IPS-20b (cell line): Measurements from ENCODE around the gene PIGA.
"Not testable (repeated sequence)": the region's sequence is repeated elsewhere in the genome, so short reads cannot be mapped to it uniquely, and the experiment has no call there.

ENCODE experiments used
- H3K27ac ChIP-seq: one replicate; pipeline ENCODE4 v1.5.1; 2013; ENCODE audit warnings: low read length
- H3K27me3 ChIP-seq: 2 replicates; pipeline ENCODE4 v1.6.1; 2013; ENCODE audit warnings: mild to moderate bottlenecking, low read length, inconsistent platforms; ENCODE audit not compliant: insufficient read depth
- H3K36me3 ChIP-seq: 2 replicates; pipeline ENCODE4 v1.6.1; 2013; ENCODE audit warnings: low read depth, mild to moderate bottlenecking, inconsistent platforms, low read length, moderate library complexity; ENCODE audit not compliant: insufficient read depth
- H3K4me1 ChIP-seq: 2 replicates; pipeline ENCODE4 v1.6.1; 2013; ENCODE audit warnings: mild to moderate bottlenecking, control low read depth, inconsistent platforms, low read length, moderate library complexity; ENCODE audit not compliant: insufficient read depth
- H3K4me3 ChIP-seq: 2 replicates; pipeline ENCODE4 v1.5.1; 2013; ENCODE audit warnings: mild to moderate bottlenecking, low read length, inconsistent platforms
- H3K9ac ChIP-seq: 2 replicates; pipeline ENCODE4 v1.6.1; 2013; ENCODE audit warnings: low read depth, mild to moderate bottlenecking, inconsistent platforms, low read length, moderate library complexity
- H3K9me3 ChIP-seq: 2 replicates; pipeline ENCODE4 v1.6.1; 2013; ENCODE audit warnings: mild to moderate bottlenecking, low read depth, low read length, inconsistent platforms; ENCODE audit not compliant: insufficient read depth

Gene PIGA

DNA sequence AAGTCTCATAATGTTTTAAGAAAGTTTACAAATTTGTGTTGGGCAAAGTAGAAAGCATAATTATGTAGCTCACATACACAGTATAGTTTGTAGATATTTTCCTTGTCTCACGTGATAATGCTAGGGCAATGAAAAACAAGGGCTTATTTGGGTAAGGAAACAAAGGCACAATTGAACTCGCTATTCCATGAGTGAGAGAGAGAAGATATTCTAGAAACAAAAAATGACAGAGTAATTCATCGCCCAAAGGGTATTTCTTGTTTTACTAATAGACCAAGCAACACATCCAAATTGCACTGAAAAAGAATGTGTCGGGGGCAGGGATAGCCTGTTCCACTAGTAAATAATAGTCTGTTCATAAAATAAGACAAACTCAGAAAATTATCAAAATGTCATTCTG, 16.2 kb downstream of the PIGA start:
- H3K27me3 ChIP-seq: no peaks in the 10 kb centered on the region
- H3K9me3 ChIP-seq: no peaks in the 10 kb centered on the region
- H3K4me3 ChIP-seq: no peak overlapping the region
- H3K36me3 ChIP-seq: peaks cover 32% of the 10 kb centered on the region; the same call in 1 of the 2 replicates
- H3K9ac ChIP-seq: no peak overlapping the region
- no peak overlapping the region for H3K27ac ChIP-seq
- no peaks in the 10 kb centered on the region for H3K4me1 ChIP-seq

DNA sequence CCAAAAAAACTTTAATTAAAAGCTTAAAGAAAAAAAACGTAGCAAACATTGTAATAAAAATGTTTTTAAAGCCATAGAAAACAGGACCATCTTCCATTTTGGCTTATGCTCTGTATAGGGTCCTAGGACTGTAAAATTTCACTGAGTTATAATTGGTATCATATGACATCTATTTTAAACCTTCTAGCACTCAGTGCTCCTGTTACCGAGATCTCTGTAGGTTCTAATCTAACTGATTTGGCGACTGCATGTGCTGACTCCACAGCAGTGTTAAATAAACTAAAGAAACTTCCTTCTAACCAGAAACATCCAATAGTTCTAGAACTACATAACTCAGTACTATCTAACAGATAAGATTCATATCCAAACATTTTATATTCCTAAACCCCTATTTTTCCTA, 19.8 kb downstream of the PIGA start, which contains the start of gene ASB11:
Gene ASB11, minus strand, starts transcription at position 132 of the 400 bp plus-strand sequence. Its CDS starts 35 bp downstream, at position 97.
- Histone ChIP-seq H3K9ac (no peak within 1 kb of the TSS), H3K27ac (no peak within 1 kb of the TSS), H3K36me3 (0 out of 2 replicates have a peak, but pooled peaks cover 5% of the 10 kb centered on the region), H3K27me3 (no peaks in the 10 kb centered on the region), H3K9me3 (no peaks in the 10 kb centered on the region), H3K4me3 (no peak within 1 kb of the TSS), H3K4me1 (no peaks in the 10 kb centered on the region)

DNA sequence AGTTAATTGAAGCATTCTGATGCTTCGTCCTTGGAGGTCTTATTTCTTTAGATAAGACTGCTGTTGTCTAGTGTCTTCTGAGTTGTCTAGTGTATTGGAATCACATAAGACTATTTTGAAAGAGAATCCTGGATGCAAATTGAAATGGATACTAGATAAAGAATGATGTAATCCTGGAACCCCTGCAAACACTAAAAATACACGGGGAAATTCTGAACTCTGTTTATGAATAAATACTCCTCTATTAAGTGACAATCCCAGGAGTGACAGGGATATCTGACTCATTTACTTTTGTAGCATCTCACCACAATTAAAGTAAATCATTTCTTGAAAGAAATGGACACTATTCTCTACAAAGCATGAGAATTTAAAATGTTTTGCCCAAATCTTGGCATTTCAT, 20.9 kb downstream of the PIGA start:
- Histone ChIP-seq H3K27ac (no peak overlapping the region), H3K27me3 (no peaks in the 10 kb centered on the region), H3K36me3 (no peaks in the 10 kb centered on the region), H3K9ac (no peak overlapping the region), H3K4me3 (no peak overlapping the region), H3K9me3 (no peaks in the 10 kb centered on the region), H3K4me1 (no peaks in the 10 kb centered on the region)

DNA sequence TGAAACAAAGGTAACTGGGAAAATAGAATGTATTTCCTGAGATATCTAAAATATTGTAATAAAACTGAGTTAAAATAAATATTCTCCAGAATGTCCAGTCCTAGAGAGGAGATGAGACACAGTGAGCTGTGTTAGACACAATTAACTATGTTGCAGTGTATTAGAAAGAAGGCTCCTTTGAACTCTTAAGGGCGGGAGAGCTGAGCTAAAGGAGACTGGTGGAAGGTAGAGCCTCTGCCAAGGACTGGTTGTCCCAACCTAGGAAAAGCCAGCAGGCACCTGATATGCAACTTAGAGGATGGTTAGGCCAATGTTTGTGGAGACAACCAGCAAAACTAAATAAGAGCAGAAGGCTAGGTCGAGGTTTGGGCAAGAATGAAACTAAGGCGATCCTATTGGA, 24.2 kb downstream of the PIGA start:
- Histone ChIP-seq H3K27me3 (no peaks in the 10 kb centered on the region), H3K36me3 (no peaks in the 10 kb centered on the region)

DNA sequence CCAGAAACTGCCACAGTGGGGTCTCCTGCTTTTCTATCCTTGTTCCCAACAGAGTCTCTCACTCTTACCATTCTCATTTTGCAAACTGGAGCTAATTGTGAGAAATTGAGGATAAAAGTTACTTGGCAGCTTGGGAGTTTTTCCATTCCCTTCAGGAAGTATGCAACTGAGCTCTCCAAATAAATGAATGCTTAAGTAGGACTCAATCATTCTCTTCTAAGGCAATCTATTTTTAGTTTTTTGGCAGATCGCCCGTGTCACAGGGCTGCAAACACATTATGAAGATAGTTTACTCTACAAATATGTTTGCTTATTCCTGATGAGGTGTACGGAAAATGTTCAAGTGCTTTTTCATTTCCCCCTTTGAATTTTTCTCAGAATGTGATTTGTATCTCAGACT, 25.2 kb downstream of the PIGA start:
- Histone ChIP-seq H3K9ac (no peak overlapping the region), H3K4me3 (no peak overlapping the region), H3K27ac (no peak overlapping the region), H3K27me3 (no peaks in the 10 kb centered on the region), H3K4me1 (no peaks in the 10 kb centered on the region), H3K36me3 (no peaks in the 10 kb centered on the region), H3K9me3 (no peaks in the 10 kb centered on the region)

More for the DNA sequence above, 24.2 kb downstream of the PIGA start:
- Histone ChIP-seq H3K4me1 (no peaks in the 10 kb centered on the region), H3K9me3 (no peaks in the 10 kb centered on the region), H3K9ac (no peak overlapping the region), H3K27ac (no peak overlapping the region), H3K4me3 (no peak overlapping the region)

DNA sequence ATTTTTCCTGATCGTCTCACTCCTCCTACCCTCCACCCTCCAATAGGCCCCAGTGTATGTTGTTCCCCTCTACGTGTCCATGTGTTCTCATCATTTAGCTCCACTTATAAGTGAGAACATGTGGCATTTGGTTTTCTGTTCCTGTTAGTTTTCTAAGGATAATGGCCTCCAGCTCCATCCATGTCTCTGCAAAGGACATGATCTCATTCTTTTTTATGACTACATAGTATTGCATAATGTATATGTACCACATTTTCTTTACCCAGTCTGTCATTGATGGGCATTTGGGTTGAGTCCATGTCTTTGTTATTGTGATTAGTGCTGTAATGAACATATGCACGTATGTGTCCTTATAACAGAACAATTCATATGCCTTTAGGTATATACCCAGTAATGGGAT, 29.4 kb downstream of the PIGA start:
- H3K36me3 ChIP-seq, H3K9me3 ChIP-seq: not testable (repeated sequence)

DNA sequence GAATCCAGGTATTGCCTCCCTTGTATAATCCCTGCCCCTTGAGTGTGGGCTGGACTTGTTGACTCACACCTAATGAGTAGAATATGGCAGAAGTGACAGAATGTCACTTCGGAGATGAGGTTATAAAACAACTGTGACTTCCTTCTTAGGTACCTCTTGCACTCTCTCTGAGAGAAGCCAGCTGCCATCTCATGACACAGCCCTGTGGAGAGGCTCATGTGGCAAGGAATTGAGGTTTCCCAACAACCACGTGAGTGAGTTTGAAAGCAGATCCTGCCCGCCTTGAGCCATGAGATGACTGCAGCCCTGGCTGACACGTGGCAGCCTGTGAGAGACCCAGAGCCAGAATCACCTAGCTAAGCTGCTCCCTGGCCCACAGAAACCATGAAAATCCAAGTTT, 33.4 kb downstream of the PIGA start:
- Histone ChIP-seq H3K36me3 (no peaks in the 10 kb centered on the region), H3K9me3 (no peaks in the 10 kb centered on the region), H3K27ac (no peak overlapping the region), H3K4me1 (no peaks in the 10 kb centered on the region), H3K4me3 (no peak overlapping the region), H3K27me3 (no peaks in the 10 kb centered on the region), H3K9ac (no peak overlapping the region)

More for the DNA sequence above, 29.4 kb downstream of the PIGA start:
- not testable (repeated sequence) for H3K27me3 ChIP-seq, H3K4me3 ChIP-seq, H3K4me1 ChIP-seq, H3K9ac ChIP-seq, H3K27ac ChIP-seq

DNA sequence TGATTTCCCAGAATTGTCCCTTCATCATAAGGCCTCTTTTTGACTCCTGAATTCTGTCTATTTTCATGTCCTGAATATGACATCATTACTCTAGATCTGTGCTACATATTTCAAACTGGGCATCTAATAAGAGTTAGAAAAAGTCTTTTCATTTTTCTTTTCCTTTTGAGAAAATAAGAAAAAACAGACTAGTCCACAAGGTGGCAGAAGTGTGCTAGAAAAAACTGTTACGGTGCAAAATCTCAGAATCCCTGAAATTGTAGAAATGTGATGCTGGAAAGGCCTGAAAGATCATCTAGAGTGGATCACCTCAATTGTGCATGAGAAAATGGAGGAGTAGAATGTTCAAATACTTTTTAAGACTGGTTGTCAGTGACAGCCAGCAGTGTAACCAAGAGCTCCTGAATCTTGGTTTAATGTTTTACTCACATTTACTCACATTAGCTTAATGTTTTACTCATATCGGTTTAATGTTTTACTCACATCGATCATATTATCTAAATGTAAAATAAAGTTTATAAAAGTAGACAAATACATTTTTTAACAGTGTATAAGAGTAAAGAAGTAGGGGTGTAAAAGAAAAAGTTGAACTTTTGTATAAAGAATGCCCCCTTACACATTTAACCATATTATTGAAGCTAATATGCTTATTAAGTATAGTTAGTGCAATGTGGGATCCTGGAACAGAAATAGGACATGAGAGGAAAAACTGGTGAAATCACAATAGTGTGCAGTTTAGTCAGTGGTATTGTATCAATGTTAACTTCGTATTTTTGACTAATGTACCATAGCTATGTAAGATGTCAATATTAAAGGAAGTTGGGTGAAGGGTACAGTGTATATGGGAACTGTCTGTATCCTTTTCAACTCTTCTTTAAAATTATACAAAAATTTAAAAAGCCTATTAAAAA, 35.1 kb downstream of the PIGA start:
- Histone ChIP-seq H3K27me3 (no peaks in the 10 kb centered on the region), H3K9me3 (no peaks in the 10 kb centered on the region), H3K27ac (no peak overlapping the region), H3K36me3 (no peaks in the 10 kb centered on the region), H3K4me1 (no peaks in the 10 kb centered on the region), H3K9ac (no peak overlapping the region), H3K4me3 (no peak overlapping the region)

DNA sequence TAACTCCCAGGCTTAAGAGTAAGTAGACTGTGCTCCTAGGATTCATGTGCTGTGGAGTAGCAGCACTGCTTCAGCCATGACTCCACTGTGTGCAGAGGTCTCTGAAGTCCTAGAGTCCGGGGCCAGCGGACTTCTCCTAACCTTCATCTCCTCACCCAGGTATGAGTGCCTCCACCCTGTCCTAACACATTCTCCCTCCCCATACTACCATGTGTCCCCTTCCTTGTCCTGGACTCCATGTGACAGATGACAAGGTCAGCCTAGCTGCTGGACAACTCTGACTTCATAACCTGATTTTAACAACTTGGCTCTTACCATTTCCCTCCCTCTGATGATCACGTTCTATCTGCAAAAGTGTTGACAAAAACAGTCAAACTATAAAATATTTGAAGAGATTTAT, 36.5 kb downstream of the PIGA start:
- no peaks in the 10 kb centered on the region for H3K27me3 ChIP-seq
- H3K36me3 ChIP-seq: no peaks in the 10 kb centered on the region
- H3K4me1 ChIP-seq: no peaks in the 10 kb centered on the region
- no peak overlapping the region for H3K4me3 ChIP-seq
- no peaks in the 10 kb centered on the region for H3K9me3 ChIP-seq
- H3K27ac ChIP-seq: no peak overlapping the region
- no peak overlapping the region for H3K9ac ChIP-seq

DNA sequence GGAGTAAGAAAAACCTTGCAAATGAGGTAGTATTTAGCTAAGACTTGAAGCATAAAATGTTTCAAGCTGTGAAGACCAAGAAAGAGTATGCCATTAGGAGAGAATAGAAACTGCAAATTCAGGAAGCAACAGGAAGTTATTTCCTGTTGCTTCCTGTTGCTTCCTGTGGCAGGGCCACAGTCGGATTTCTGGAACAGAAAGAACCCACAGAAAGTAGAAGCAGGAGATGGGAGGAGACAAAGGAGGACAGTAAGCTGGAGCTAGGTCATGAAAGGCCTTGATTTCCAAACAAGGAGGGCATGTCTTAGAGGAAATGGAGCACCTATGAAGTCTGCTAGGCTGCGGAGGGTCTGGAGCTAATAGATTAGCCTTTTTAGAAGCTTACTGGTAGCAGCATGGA, 37.1 kb downstream of the PIGA start:
- Histone ChIP-seq H3K4me3 (no peak overlapping the region), H3K36me3 (no peaks in the 10 kb centered on the region), H3K9ac (no peak overlapping the region), H3K27me3 (no peaks in the 10 kb centered on the region), H3K9me3 (no peaks in the 10 kb centered on the region), H3K27ac (no peak overlapping the region), H3K4me1 (no peaks in the 10 kb centered on the region)

DNA sequence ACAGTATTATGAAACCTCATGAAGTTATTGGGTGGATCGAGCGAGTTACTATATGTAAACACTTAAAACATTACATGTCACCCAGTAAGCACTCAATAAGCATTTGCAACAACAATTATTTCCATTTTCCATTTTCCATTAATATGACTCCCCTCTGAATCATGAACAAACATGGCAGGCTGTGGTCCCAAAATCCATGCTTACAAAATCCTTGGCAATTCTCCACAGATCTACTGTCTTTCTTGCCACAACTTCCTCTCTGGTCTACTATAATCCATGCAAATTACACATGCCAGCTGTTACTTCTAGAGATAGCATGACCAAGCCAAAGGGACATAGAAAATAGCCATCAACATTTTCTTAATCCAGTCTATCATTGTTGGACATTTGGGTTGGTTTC, 41.9 kb downstream of the PIGA start:
- Histone ChIP-seq H3K9ac (no peak overlapping the region), H3K27ac (no peak overlapping the region), H3K4me3 (no peak overlapping the region)

DNA sequence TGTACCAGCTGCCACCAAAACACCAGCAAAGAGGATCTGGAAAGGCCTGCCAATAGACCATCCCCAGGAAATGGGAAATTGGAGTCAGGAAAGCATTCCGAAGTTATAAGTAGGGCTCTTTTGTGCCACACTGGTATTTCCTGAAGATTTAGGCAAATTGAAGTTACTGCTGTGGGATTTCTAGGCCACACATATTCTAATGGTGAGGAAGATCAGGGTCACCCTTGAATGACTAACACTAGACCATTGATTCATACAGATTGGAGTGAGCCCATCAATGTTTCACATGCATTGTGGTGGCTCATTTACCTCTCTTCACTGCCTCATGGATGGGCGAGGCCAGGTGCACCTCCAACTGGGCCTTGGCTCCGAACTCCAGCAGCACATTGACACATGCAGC, 42.5 kb downstream of the PIGA start:
- Histone ChIP-seq H3K9me3 (no peaks in the 10 kb centered on the region), H3K9ac (no peak overlapping the region), H3K27ac (no peak overlapping the region), H3K27me3 (no peaks in the 10 kb centered on the region), H3K36me3 (no peaks in the 10 kb centered on the region), H3K4me3 (no peak overlapping the region), H3K4me1 (no peaks in the 10 kb centered on the region)

More for the DNA sequence above, 41.9 kb downstream of the PIGA start:
- H3K27me3 ChIP-seq: no peaks in the 10 kb centered on the region
- no peaks in the 10 kb centered on the region for H3K9me3 ChIP-seq
- no peaks in the 10 kb centered on the region for H3K4me1 ChIP-seq
- no peaks in the 10 kb centered on the region for H3K36me3 ChIP-seq
